ENCODE data around the gene FAM131C. TPM values are rescaled to one million over a fixed set of nuclear protein-coding genes. Genes with fewer than 3 reads are reported as not detected.
A peak's percentile ranks its signal among the peaks of the same experiment; 100 is the strongest.

Gene FAM131C
- polyA plus RNA-seq = under 1 TPM; 0.38 to 0.45 TPM

- Histone ChIP-seq H3K27me3 (ENCODE audit: control insufficient read depth in 1 of 2, insufficient read depth in 2 of 2, low read length in 2 of 2) (peaks cover 0 to 3% of the 10 kb centered on the region in 2 donors), H3K27ac (ENCODE audit: low read depth in 2 of 2, low read length in 1 of 2) (peak within 1 kb of the TSS in 1 of 2 donors; percentile 30), H3K36me3 (ENCODE audit: control insufficient read depth in 2 of 2, insufficient read depth in 2 of 2, low read length in 1 of 2) (no peaks in the 10 kb centered on the region), H3K4me1 (ENCODE audit: control insufficient read depth in 2 of 2, insufficient read depth in 2 of 2, low read length in 1 of 2) (peaks cover 7 to 25% of the 10 kb centered on the region in 2 donors), H3K9me3 (ENCODE audit: control insufficient read depth in 2 of 2, insufficient read depth in 1 of 2, low read depth in 1 of 2, low read length in 1 of 2) (no peaks in the 10 kb centered on the region), H3K4me3 (ENCODE audit: low read depth in 1 of 2, low read length in 2 of 2) (peak within 1 kb of the TSS; percentile 31 to 43)
- 3 to 4% methylated on average over 31 to 54 of the region's 54 CpGs for WGBS, 2 donors
Measured at GRCh38 chr1:16073490-16074119, at the start of gene FAM131C. Gene FAM131C, minus strand, starts transcription at chr1:16073651. Its CDS starts 209 bp downstream, at chr1:16073442.

- H3K4me1 ChIP-seq (ENCODE audit: control insufficient read depth in 2 of 2, insufficient read depth in 2 of 2, low read length in 1 of 2) = peaks cover 3 to 14% of the 10 kb centered on the region in 2 donors
- H3K9me3 ChIP-seq (ENCODE audit: control insufficient read depth in 2 of 2, insufficient read depth in 1 of 2, low read depth in 1 of 2, low read length in 1 of 2) = no peaks in the 10 kb centered on the region
- H3K27me3 ChIP-seq (ENCODE audit: control insufficient read depth in 1 of 2, insufficient read depth in 2 of 2, low read length in 2 of 2) = no peaks in the 10 kb centered on the region
- WGBS, 2 donors = 41 to 61% methylated on average over 6 of the region's 6 CpGs
- H3K27ac ChIP-seq (ENCODE audit: low read depth in 2 of 2, low read length in 1 of 2) = peak overlapping the region; percentile 77 to 84
- H3K36me3 ChIP-seq (ENCODE audit: control insufficient read depth in 2 of 2, insufficient read depth in 2 of 2, low read length in 1 of 2) = peaks cover 7 to 24% of the 10 kb centered on the region in 2 donors
- no peak overlapping the region for H3K4me3 ChIP-seq (ENCODE audit: low read depth in 1 of 2, low read length in 2 of 2)
Measured at GRCh38 chr1:16122916-16123315, 49.5 kb upstream of the FAM131C start.

GRCh38 chr1:16122350-16122881 lies 49.0 kb upstream of the FAM131C start:
- peaks cover 3 to 14% of the 10 kb centered on the region in 2 donors for H3K4me1 ChIP-seq (ENCODE audit: control insufficient read depth in 2 of 2, insufficient read depth in 2 of 2, low read length in 1 of 2)
- 58 to 67% methylated on average over 4 of the region's 4 CpGs for WGBS, 2 donors
- H3K27ac ChIP-seq (ENCODE audit: low read depth in 2 of 2, low read length in 1 of 2) = peak overlapping the region; percentile 77 to 84
- no peaks in the 10 kb centered on the region for H3K27me3 ChIP-seq (ENCODE audit: control insufficient read depth in 1 of 2, insufficient read depth in 2 of 2, low read length in 2 of 2)
- H3K4me3 ChIP-seq (ENCODE audit: low read depth in 1 of 2, low read length in 2 of 2) = no peak overlapping the region
- peaks cover 2 to 23% of the 10 kb centered on the region in 2 donors for H3K36me3 ChIP-seq (ENCODE audit: control insufficient read depth in 2 of 2, insufficient read depth in 2 of 2, low read length in 1 of 2)
- H3K9me3 ChIP-seq (ENCODE audit: control insufficient read depth in 2 of 2, insufficient read depth in 1 of 2, low read depth in 1 of 2, low read length in 1 of 2) = no peaks in the 10 kb centered on the region

GRCh38 chr1:16120940-16121410 lies 47.5 kb upstream of the FAM131C start:
- Histone ChIP-seq H3K9me3 (ENCODE audit: control insufficient read depth in 2 of 2, insufficient read depth in 1 of 2, low read depth in 1 of 2, low read length in 1 of 2) (no peaks in the 10 kb centered on the region), H3K36me3 (ENCODE audit: control insufficient read depth in 2 of 2, insufficient read depth in 2 of 2, low read length in 1 of 2) (peaks cover 0 to 9% of the 10 kb centered on the region in 2 donors), H3K4me1 (ENCODE audit: control insufficient read depth in 2 of 2, insufficient read depth in 2 of 2, low read length in 1 of 2) (peaks cover 3 to 14% of the 10 kb centered on the region in 2 donors), H3K27me3 (ENCODE audit: control insufficient read depth in 1 of 2, insufficient read depth in 2 of 2, low read length in 2 of 2) (no peaks in the 10 kb centered on the region), H3K4me3 (ENCODE audit: low read depth in 1 of 2, low read length in 2 of 2) (no peak overlapping the region), H3K27ac (ENCODE audit: low read depth in 2 of 2, low read length in 1 of 2) (no peak overlapping the region)
- WGBS, 2 donors = 57 to 63% methylated on average over 4 of the region's 4 CpGs

GRCh38 chr1:16120407-16120806 lies 47.0 kb upstream of the FAM131C start:
- Histone ChIP-seq H3K4me3 (ENCODE audit: low read depth in 1 of 2, low read length in 2 of 2) (no peak overlapping the region), H3K4me1 (ENCODE audit: control insufficient read depth in 2 of 2, insufficient read depth in 2 of 2, low read length in 1 of 2) (peaks cover 3 to 14% of the 10 kb centered on the region in 2 donors), H3K36me3 (ENCODE audit: control insufficient read depth in 2 of 2, insufficient read depth in 2 of 2, low read length in 1 of 2) (peaks cover 0 to 9% of the 10 kb centered on the region in 2 donors), H3K9me3 (ENCODE audit: control insufficient read depth in 2 of 2, insufficient read depth in 1 of 2, low read depth in 1 of 2, low read length in 1 of 2) (no peaks in the 10 kb centered on the region), H3K27me3 (ENCODE audit: control insufficient read depth in 1 of 2, insufficient read depth in 2 of 2, low read length in 2 of 2) (no peaks in the 10 kb centered on the region), H3K27ac (ENCODE audit: low read depth in 2 of 2, low read length in 1 of 2) (no peak overlapping the region)
- 83 to 87% methylated on average over 1 of the region's 1 CpG for WGBS, 2 donors

GRCh38 chr1:16119926-16120325 lies 46.5 kb upstream of the FAM131C start:
- 85 to 87% methylated on average over 10 of the region's 10 CpGs for WGBS, 2 donors
- Histone ChIP-seq H3K9me3 (ENCODE audit: control insufficient read depth in 2 of 2, insufficient read depth in 1 of 2, low read depth in 1 of 2, low read length in 1 of 2) (no peaks in the 10 kb centered on the region), H3K36me3 (ENCODE audit: control insufficient read depth in 2 of 2, insufficient read depth in 2 of 2, low read length in 1 of 2) (peaks cover 0 to 7% of the 10 kb centered on the region in 2 donors), H3K4me3 (ENCODE audit: low read depth in 1 of 2, low read length in 2 of 2) (no peak overlapping the region), H3K27me3 (ENCODE audit: control insufficient read depth in 1 of 2, insufficient read depth in 2 of 2, low read length in 2 of 2) (no peaks in the 10 kb centered on the region), H3K4me1 (ENCODE audit: control insufficient read depth in 2 of 2, insufficient read depth in 2 of 2, low read length in 1 of 2) (peaks cover 3 to 14% of the 10 kb centered on the region in 2 donors), H3K27ac (ENCODE audit: low read depth in 2 of 2, low read length in 1 of 2) (no peak overlapping the region)

- WGBS, 2 donors = 80 to 84% methylated on average over 6 of the region's 6 CpGs
- no peak overlapping the region for H3K4me3 ChIP-seq (ENCODE audit: low read depth in 1 of 2, low read length in 2 of 2)
- peaks cover 3 to 11% of the 10 kb centered on the region in 2 donors for H3K4me1 ChIP-seq (ENCODE audit: control insufficient read depth in 2 of 2, insufficient read depth in 2 of 2, low read length in 1 of 2)
- H3K27me3 ChIP-seq (ENCODE audit: control insufficient read depth in 1 of 2, insufficient read depth in 2 of 2, low read length in 2 of 2) = no peaks in the 10 kb centered on the region
- peaks cover 0 to 3% of the 10 kb centered on the region in 2 donors for H3K36me3 ChIP-seq (ENCODE audit: control insufficient read depth in 2 of 2, insufficient read depth in 2 of 2, low read length in 1 of 2)
- no peak overlapping the region for H3K27ac ChIP-seq (ENCODE audit: low read depth in 2 of 2, low read length in 1 of 2)
- no peaks in the 10 kb centered on the region for H3K9me3 ChIP-seq (ENCODE audit: control insufficient read depth in 2 of 2, insufficient read depth in 1 of 2, low read depth in 1 of 2, low read length in 1 of 2)
Measured at GRCh38 chr1:16119504-16119903, 46.1 kb upstream of the FAM131C start.

- peaks cover 3 to 11% of the 10 kb centered on the region in 2 donors for H3K4me1 ChIP-seq (ENCODE audit: control insufficient read depth in 2 of 2, insufficient read depth in 2 of 2, low read length in 1 of 2)
- H3K9me3 ChIP-seq (ENCODE audit: control insufficient read depth in 2 of 2, insufficient read depth in 1 of 2, low read depth in 1 of 2, low read length in 1 of 2) = no peaks in the 10 kb centered on the region
- WGBS, 2 donors = 69 to 76% methylated on average over 9 of the region's 9 CpGs
- no peaks in the 10 kb centered on the region for H3K27me3 ChIP-seq (ENCODE audit: control insufficient read depth in 1 of 2, insufficient read depth in 2 of 2, low read length in 2 of 2)
- H3K4me3 ChIP-seq (ENCODE audit: low read depth in 1 of 2, low read length in 2 of 2) = no peak overlapping the region
- no peak overlapping the region for H3K27ac ChIP-seq (ENCODE audit: low read depth in 2 of 2, low read length in 1 of 2)
- peaks cover 0 to 2% of the 10 kb centered on the region in 2 donors for H3K36me3 ChIP-seq (ENCODE audit: control insufficient read depth in 2 of 2, insufficient read depth in 2 of 2, low read length in 1 of 2)
Measured at GRCh38 chr1:16118706-16119105, 45.3 kb upstream of the FAM131C start.

GRCh38 chr1:16117936-16118335 lies 44.5 kb upstream of the FAM131C start:
- Histone ChIP-seq H3K9me3 (ENCODE audit: control insufficient read depth in 2 of 2, insufficient read depth in 1 of 2, low read depth in 1 of 2, low read length in 1 of 2) (no peaks in the 10 kb centered on the region), H3K4me3 (ENCODE audit: low read depth in 1 of 2, low read length in 2 of 2) (no peak overlapping the region), H3K36me3 (ENCODE audit: control insufficient read depth in 2 of 2, insufficient read depth in 2 of 2, low read length in 1 of 2) (peaks cover 0 to 2% of the 10 kb centered on the region in 2 donors), H3K4me1 (ENCODE audit: control insufficient read depth in 2 of 2, insufficient read depth in 2 of 2, low read length in 1 of 2) (peaks cover 3 to 7% of the 10 kb centered on the region in 2 donors), H3K27ac (ENCODE audit: low read depth in 2 of 2, low read length in 1 of 2) (no peak overlapping the region), H3K27me3 (ENCODE audit: control insufficient read depth in 1 of 2, insufficient read depth in 2 of 2, low read length in 2 of 2) (no peaks in the 10 kb centered on the region)
- 87 to 89% methylated on average over 8 of the region's 8 CpGs for WGBS, 2 donors

Data from esophagus (tissue), 2 donors.